Hindlimb muscle (tissue), 1 donor: ENCODE results near the gene TROAP. TPM values are rescaled to one million over a fixed set of nuclear protein-coding genes. Genes with fewer than 3 reads are reported as not detected.
"Not testable (repeated sequence)": the region's sequence is repeated elsewhere in the genome, so short reads cannot be mapped to it uniquely, and the experiment has no call there.

Source experiments
- DNase-seq: peaks from one replicate; pipeline ENCODE4 v3.0.0-alpha.2; 2013
- polyA plus RNA-seq: library from polyadenylated mRNA; unstranded; fragments of 120-200 nt; gene quantifications from one replicate; pipeline ENCODE4 v1.2.1, GENCODE V29; 2013; ENCODE audit not compliant: insufficient read length

The TROAP gene, protein sequence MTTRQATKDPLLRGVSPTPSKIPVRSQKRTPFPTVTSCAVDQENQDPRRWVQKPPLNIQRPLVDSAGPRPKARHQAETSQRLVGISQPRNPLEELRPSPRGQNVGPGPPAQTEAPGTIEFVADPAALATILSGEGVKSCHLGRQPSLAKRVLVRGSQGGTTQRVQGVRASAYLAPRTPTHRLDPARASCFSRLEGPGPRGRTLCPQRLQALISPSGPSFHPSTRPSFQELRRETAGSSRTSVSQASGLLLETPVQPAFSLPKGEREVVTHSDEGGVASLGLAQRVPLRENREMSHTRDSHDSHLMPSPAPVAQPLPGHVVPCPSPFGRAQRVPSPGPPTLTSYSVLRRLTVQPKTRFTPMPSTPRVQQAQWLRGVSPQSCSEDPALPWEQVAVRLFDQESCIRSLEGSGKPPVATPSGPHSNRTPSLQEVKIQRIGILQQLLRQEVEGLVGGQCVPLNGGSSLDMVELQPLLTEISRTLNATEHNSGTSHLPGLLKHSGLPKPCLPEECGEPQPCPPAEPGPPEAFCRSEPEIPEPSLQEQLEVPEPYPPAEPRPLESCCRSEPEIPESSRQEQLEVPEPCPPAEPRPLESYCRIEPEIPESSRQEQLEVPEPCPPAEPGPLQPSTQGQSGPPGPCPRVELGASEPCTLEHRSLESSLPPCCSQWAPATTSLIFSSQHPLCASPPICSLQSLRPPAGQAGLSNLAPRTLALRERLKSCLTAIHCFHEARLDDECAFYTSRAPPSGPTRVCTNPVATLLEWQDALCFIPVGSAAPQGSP
- 10.0 TPM for polyA plus RNA-seq

DNA sequence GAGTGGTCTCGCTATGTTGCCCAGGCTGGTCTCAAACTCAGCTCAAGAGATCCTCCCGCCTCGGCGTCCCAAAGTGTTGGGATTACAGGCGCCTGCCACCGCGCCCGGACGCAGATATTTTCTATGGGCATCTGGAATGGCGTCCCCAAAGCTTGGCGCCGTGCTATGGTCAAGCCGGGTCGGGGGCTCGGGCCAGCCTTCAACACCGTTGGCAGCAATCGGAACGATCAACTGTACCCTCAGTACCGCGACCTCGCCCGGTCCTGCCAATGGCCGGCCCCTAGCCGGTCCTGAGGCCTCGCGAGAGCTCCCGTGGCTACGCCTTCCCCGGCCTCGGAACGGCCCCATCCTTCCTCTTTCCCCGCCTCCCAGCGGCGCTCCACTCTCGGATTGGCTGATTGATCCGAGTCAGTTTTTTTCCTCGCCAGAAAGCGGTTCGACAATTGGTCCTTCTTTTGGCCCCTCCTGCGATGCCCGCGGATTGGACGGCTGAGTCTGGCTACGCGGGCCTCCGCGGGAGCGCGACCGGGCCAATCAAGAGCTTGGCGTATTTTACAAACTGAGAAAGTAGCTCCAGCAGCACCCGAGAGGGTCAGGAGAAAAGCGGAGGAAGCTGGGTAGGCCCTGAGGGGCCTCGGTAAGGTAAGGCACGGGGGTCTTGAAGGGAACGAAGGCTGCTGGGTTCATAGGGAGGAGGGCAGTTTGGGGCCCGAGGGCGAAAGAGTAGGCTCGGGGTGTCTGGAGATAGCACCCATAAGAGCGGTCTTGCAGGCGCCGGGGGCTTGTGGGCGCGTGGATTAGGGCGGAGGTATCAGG, at the start of gene TROAP:
Gene TROAP, plus strand, starts transcription at position 548 of the 816 bp plus-strand sequence. CDS start 354 bp downstream, outside the sequence.
- peak; percentile 98 for DNase-seq

DNA sequence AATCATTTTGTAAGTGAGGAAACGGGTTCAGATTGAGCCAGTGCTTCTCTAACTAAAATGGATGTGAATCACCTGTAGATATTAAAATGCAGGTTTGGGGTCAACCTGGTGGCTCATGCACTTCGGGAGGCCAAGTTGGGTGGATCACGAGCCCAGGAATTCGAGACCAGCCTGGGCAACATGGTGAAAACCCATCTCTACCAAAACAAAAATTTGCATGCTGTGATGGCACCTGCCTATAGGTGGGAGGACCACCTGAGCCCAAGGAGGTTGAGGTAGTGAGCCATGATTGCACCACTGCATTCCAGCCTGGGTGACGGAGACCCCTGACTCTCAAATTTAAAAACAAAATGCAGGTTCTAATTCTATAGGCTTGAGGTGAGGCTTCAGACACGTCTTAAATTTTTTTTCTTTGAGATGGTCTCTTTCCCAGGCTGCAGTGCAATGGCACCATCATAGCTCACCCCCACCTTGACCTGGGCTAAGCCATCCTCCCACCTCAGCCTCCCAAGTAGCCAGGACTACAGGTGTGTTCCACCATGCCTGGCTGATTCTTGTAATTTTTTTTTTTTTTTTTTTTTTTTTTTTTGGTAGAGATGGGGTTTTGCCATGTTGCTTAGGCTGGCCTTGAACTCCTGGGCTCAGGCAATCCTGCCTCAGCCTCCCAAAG, 49.2 kb upstream of the TROAP start:
- no peak for DNase-seq

DNA sequence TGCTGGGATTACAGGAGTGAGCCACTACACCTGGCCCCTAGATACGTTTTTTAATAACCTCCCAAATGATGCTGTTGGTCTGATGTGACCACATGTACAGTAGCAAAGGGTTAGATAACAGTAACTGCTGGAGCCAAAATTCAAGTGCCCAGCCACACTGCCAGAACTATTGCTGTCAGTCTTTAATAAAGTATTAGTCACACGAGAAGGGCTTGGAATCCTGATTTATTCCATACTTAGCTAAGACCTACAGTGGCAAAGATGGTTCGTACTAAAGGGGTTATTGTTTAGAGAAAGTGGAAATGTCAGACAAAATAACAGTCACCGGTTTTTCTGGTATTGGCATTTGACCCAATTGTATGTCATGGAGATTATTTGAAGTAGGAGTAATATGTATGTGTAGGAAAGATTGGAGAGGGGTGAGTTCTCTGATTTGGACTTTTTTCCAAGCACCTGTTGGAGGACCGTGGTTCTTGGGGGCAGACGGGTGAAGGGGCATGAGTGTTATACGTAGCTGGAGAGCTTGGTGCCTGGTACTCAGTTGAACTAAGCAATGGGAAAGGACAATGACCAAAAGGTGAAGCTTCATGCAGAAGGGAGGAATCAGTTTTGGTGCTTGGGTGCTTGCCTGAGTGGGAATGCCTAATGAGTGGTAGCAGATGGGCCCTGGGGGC, 48.5 kb upstream of the TROAP start:
- no peak for DNase-seq

DNA sequence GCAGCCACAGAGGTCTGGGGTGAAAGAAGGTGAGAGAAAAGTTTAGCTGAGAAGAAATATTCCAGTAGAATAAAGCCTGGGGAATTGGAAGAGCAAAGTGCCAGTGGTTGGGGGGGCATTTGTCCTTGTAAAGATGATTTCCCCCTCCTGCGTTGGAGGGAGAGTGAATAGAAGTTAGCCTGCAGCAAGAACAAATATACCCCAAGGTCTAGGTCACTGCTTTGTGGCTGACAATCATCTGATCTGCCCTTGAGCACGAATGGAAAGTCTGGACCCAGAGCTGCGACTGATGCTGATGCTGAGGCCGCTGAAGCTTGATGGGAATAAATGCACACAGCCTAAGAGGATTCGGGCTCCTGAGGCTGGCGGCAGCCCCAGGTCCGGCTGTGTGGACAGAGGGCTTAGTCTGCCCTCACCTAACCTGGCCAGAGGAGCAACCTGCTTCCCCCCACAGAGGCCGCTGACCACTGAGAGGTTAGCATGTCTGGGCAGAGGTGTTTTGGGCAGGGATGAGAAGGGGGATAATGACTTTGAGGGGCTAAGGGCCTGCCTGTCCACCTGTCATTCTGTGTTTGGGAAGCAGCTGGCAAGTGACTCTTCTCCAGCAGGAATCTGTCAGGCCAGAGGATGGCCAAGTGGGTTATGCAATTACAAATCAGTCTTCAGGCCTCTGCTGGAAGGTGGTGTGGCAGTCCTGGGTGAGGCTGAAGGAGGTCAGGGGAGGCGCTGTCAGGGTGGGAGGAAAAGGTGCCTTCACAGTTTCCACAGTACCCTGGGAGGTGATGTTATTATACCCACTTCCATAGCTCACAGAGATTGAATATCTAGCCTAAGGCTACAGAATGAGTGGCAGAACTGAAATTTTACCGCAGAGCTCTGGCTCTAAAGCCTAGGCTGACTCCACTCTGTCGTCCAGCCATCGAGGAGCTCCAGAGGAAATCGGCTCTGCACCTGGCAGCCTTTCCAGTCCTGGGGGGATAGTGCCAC, 46.5 kb upstream of the TROAP start:
- no peak for DNase-seq

DNA sequence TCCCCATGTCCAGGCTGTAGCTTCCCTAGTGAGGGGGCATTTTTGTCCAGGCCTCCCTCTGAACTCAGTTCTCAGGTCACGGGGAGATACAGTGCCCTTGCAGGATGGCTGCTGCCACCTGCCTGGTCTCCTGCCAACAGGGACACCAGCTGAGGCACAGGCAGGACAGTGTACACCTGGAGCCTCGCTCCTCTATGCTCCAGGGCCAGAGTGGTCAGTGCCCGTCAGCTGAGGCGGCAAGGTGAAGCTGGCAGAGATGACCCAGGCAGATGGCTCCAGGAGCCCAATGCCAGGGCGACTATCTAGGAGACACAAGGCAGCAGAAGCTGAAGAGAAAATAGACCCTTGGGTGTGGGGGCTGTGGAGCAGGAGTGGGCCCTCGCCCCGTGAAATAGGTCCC, 45.6 kb upstream of the TROAP start:
- DNase-seq: no peak

DNA sequence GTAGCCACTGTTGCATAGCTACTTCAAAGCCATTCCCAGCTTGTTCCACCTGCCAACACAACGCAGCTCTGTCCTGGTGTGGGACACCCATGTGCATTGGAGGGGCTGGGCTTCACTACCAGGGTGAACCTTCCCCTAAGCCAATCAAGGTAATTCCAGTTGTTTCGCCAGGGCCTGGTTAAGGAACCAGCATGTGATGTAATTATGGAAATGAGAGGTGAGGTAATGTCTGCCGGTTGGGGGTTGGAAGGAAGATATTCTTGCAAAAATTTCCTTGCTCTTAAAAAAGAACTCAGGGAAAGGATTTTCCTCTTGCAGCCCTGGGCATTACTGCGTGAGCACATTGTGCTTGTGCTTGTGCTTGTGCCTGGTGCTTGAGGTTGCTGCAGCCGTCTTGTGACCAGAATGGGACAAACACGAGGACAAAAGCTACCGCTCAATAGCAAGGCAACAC, 43.3 kb upstream of the TROAP start:
- no peak for DNase-seq

DNA sequence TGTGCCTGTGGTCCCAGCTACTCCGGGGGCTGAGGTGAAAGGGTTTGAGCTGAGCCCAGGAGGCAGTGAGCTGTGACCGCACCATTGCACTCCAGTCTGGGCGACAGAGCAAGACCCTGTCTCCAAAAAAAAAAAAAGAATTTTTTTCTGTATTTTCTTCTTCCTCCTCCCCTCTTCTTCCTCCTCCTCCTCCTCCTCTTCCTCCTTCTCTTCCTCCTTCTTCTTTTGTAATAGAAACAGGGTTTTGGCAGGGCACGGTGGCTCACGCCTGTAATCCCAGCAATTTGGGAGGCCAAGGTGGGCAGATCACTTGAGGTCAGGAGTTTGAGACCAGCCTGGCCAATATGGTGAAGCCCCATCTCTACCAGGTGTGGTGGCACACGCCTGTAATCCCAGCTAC, 42.5 kb upstream of the TROAP start:
- DNase-seq: not testable (repeated sequence)

DNA sequence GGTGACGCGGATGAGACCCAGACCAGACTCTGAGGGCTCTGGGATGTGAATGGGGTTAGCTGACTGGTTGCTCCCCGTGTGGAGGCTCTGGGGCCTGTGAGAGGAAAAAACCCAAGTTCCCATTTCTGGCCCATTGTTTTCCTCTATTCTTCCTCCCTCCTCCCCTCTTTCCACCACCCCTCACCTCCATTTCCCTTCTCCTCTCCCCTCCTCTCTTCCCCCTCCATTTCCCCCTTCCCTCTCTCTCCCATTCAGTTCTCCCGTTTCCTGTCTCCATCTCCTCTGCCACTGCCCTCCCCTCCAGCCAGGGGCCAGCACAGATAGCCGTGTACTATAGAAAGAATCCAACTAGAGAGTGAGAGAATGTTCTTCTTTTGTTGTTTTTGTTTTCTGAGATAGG, 40.8 kb upstream of the TROAP start:
- no peak for DNase-seq

DNA sequence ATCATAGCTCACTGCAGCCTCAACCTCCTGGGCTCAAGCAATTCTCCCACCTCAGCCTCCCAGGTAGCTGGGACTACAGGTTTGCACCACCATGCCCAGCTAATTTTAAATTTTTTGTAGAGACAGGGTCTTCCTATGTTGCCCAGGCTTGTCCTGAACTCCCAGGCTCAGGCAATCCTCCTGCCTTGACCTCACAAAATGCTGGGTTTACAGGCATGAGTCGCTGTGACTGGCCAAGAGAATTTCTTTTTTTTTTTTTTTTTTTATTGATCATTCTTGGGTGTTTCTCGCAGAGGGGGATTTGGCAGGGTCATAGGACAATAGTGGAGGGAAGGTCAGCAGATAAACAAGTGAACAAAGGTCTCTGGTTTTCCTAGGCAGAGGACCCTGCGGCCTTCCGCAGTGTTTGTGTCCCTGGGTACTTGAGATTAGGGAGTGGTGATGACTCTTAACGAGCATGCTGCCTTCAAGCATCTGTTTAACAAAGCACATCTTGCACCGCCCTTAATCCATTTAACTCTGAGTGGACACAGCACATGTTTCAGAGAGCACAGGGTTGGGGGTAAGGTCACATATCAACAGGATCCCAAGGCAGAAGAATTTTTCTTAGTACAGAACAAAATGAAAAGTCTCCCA, 40.2 kb upstream of the TROAP start:
- not testable (repeated sequence) for DNase-seq

DNA sequence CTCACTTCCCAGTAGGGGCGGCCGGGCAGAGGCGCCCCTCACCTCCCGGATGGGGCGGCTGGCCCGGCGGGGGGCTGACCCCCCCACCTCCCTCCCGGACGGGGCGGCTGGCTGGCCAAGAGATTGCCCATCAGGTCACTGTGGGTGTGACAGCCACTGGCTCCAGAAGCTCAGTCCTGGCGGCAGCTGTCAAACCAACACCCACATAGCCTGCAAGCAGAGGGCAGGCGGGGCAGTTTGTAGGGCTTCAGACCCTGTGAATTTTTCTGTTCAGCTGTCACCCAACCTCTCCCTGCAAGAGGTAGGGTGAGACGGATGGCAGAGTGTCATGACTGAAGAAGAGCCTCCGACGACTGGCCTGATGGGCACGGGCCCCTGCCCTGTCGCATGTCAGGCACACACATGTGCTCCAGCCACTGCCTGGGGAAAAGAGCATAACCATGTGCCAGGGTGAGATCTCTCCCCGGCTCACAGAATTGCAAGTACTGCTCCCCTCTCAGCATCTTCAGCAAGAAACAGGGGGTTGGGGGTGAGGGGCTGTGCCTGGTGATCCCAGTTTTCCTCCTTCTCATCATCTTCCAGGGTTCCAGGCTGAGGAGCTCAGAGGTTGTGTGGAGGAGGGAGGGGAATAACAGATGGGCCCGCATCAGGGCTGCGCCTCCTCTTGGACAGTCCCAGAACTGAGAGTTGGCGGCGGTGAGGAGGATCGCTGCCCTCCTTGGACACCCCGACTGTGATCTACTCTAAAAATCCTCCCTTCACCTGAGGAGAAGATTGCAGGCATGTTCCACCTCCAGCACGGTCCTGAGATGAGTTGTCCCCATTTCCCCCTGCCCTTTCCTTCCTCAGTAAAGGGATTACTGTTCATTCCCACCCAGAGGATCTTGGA, 39.3 kb upstream of the TROAP start:
- DNase-seq: no peak

DNA sequence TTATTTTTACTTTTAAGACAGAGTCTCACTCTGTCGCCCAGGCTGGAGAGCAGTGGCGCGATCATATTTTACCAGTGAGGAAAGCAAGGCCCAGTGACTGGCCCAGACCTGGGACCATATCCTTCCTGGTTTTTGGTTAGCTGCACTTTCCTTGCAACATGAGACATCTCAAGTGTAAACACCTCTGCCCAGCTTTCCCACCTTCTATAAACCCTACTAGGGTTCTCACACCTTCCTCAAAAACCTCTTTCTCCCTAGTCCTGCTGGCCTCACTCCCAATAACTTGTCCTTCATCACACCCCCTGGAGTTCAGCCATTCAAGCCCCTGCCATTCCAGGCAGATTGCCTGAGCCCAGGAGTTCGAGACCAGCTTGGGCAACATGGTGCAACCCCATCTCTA, 38.4 kb upstream of the TROAP start:
- DNase-seq: no peak

DNA sequence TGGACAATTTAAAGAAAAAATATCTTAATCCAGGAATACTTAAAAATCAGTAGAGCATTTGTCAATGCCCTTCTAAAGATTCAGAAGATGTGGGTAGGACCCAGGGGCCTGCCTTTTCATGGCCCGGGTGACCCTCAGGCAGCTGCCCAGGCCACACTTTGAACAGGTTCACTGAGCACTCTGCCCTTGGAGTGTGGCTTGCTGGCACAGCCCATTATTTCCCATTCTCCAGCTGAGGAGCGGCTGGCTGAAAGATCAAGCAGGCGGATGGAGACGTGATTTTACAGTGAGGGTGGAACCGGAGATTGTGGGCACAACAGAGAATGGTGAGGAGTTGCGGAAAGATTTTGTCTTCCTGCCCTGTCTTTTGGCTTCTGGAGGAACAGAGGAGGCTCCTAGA, 35.2 kb upstream of the TROAP start:
- no peak for DNase-seq

DNA sequence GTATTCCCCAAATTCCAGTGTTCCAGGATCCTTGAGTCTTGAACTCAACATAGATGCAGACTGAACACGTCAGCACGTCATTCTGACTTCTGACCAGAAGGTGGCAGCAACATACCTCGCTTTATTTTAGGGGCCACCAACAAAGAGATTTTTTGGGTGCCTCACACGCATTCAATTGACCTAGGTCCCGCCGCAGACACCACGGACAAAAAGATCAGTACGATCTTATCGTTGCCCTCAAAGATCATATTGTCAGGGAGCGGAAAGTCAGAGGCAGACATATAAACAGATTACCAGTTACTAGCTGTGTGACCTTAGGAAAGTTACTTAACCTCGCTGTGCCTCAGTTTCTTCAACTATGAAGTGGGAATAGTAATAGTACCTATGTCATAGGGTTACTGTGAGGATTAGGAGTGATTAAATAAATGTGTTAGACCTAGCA, 34.6 kb upstream of the TROAP start:
- DNase-seq: peak; percentile 64

DNA sequence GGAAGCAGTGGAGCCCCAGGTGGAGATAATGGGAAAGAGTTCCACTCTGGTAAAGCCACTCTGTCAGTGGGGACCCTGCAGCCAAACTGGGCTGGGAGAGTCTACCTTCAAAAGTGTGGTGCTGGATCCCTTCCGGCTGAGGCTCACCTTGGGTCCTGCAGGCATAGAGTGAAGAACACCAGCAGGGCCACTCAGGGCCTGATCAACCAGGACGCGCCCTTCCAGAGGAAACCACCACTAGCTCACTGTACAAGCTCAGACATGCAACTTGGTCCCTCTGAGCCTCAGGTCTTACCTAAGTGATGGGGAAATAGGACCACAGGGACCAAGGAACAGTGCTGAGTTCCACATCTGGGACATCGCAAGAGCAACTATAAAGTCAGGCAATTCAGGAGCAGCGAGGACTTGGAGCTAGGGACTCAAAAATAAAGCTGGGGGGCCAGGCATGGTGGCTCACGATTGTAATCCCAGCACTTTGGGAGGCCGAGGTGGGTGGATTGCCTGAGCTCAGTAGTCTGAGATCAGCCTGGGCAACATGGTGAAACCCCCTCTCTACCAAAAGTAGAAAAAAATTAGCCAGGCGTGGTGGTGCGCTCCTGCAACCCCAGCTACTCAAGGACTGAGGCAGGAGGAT, 34.0 kb upstream of the TROAP start:
- DNase-seq: no peak

DNA sequence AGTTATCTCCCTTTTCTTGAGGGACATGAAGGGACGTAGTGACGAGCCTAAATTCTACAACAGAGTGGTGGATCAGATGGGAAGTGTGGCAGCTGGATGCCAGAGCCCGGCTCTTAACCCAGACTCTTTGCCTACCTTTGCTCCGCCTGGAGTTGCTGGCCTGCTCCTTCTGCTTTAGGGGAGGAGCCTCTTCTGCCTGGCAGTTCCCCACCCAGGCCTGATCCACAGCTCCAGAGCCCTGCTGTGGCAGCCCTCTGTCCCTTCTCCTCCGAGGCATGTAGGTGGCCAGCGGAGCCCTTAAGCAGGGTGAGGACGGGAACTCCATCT, 30.4 kb upstream of the TROAP start:
- DNase-seq: no peak

DNA sequence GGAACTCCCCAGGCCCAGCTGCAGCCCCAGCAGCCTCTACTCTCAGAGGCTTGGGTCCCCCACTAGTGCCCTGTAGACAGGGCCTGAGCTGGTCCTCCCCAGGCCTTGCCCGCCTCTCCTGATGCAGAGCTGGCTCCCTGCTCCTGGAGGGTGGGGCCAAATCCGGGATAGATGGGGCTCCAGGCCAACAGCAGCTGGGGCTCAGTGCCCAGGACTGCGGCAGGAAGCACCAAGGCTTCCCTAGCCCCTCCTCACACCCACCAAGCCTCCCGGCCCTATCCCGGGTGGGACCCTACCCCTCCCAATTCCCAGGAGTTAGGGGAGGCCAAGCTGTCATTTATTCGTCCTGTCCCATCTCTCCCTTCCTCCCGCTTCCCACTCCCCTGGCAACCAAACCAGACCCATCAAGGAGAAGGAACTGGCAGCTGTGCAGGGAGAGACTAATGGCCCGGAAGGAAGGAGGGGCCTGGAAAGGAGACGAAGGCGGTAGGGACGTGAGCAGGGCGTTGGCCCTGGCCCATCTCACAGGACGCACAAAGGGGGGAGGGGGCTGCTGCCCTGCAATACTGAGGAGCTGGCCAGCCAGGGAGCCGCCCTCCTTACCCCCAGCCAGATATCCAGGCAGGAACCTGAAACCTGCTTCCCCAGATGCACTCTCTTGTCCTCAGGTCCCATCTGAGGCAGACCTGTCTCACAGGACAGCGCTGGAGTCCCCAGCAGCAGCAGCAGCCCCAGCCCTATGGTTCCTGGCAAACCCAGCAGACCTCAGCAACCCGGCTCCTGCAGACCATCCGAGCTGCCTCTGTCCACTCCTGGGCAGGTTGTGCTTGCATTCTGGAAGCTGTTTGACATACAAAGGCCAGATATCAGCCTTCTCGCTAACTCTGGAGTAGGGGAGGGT, 29.7 kb upstream of the TROAP start:
- peak; percentile 48 for DNase-seq

DNA sequence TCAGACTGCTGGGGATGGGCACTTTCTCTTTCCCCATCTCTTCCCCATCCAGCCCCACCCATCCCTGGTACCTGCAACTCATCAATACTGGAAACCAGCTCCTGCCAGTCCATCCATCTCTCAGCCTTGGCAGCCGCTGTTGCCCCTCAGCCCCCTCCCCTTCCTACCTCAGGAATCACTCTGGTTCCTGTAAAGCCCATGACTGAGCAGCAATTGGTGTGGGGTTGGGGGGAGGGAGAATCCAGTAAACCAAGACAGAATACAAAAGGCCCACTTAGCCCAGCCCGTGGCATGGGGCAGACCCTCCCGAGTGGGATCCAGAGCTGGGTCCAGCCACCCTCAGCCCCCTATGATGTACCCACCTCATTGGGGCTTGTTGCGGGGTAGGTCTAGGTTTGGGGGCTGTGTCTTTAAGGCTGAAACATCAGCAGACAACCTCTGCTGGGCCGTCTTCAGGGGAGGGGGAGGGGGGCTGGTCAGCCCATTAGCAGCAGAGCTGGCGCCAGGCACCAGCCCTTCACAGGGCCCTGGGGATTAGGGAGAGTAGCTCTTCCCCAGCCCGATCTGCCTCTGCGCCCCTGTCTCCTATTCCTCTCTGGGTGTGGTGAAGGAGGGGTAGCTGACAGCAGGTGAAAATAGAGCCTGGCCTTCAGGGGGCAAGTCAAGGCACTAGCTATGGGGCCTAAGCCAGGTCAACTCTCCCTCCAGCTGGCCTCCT, 28.8 kb upstream of the TROAP start:
- no peak for DNase-seq
